Stimulated activated CD4-positive, alpha-beta T cell treated with anti-CD3 and anti-CD28 coated beads, Interleukin-4, amount 100 ng/mL, for 4 hours (primary cell): Measurements from ENCODE around the gene CXCL3.
"Not testable (repeated sequence)": the region's sequence is repeated elsewhere in the genome, so short reads cannot be mapped to it uniquely, and the experiment has no call there.

Source experiments
- DNase-seq, 2 experiments: peaks; one replicate each; pipeline ENCODE4 v3.0.0-alpha.2; 2020

The CXCL3 gene

GRCh38 chr4:74038425-74039314 lies at the start of gene CXCL3:
TSS of gene CXCL3 (minus strand) at chr4:74038689. CDS start at chr4:74038611, 78 bp downstream.
- DNase-seq = no peak

DNA sequence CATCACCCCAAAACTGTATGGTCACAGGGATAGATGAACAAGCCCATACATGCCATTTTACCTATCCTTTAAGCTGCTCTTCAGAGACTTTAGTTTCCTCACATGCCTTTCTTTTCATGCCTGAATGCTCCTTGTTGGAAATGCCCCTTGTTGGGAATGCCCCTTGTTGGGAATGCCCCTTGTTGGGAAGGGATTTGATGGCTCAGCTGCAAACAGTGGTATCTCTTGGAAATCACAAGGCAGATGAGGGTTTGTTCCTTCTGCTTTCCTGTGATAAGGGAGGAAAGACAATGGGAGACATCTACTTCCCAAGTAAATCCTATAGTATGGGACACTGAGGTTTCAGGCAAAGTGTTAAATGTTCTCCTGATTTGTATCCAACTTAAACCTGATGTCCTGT lies 49.0 kb upstream of the CXCL3 start:
- DNase-seq = no peak

DNA sequence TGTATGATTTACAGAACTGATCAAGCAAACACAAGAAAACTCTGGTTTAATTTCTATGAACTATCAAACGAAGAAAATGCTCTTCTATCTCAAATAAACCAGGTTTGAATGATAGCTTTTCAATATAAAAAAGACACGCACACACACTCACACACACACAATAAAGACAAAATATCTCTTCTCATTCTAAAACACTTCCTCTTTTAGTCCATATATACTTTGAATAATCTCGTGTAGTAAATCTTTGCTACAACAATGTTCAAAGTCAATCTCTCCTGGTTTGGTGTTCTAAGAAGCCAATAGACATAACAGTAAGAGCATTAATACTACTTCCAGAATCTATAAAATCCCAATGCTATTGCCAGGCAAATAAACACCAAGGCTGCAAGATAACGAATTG lies 47.2 kb upstream of the CXCL3 start:
- DNase-seq = no peak

GRCh38 chr4:74084984-74085383 lies 46.5 kb upstream of the CXCL3 start:
- no peak for DNase-seq

- DNase-seq = no peak
Observed at GRCh38 chr4:74083546-74083945, 45.1 kb upstream of the CXCL3 start.

DNA sequence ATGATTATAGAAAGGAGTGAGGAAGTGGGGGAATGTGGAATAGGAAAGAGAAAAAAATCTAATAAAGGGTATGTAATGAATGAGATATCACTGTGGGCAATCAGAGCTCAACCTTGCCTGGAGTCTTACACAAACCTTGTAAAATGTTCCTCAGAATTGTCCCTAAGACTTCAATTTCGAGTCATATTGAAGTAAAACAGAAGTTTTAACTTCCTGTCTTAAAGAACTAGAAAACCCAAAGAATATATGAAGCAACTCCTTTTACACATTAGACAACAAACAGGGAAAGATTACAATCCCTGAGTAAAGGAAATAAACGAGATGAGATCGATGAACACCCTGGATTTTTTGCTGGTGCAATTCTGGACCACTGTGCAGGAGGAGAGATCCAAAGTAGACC lies 42.5 kb upstream of the CXCL3 start:
- no peak for DNase-seq

- not testable (repeated sequence) for DNase-seq
Observed at GRCh38 chr4:74080351-74080750, 41.9 kb upstream of the CXCL3 start.

GRCh38 chr4:74079024-74079423 lies 40.5 kb upstream of the CXCL3 start:
- DNase-seq = not testable (repeated sequence)

GRCh38 chr4:74073358-74073757 lies 34.9 kb upstream of the CXCL3 start:
- DNase-seq = no peak

DNA sequence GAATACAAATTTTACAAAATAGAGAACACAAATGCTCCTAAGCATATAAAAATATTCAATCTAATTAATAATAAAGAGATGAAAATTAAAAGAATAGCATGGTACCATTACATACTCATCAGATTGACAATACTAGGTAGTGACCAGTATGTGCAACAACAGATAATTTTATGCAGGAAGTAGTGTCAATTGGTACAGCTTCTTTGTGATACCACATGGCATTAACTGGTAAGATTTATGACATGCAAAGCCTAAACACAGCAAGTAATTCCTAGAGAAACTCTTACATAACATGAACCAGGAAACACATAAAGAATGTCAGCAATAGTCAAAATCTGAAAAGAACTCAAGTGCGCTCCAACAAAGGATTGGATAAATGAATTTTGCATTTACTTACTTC lies 34.2 kb upstream of the CXCL3 start:
- no peak for DNase-seq

- DNase-seq = no peak
Observed at GRCh38 chr4:74067586-74067985, 29.1 kb upstream of the CXCL3 start.

DNA sequence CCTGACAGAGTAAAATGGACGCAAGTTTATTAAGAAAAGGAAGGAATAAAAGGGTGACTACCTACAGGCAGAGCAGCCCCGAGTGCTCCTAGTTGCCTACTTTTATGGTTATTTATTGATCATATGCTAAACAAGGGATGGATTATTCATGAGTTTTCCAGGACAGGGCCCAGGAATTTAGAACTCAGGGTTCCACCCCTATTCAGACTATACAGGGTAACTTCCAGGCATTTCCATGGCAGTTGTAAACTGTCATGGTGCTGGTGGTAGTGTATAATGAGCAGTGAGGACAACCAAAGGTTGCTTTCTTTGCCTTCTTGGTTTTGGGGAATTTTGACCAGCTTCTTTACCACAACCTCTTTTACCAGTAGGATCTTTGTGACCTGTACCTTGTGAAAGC lies 27.7 kb upstream of the CXCL3 start:
- DNase-seq = no peak

- no peak for DNase-seq
Observed at GRCh38 chr4:74065115-74065642, 26.7 kb upstream of the CXCL3 start.

DNA sequence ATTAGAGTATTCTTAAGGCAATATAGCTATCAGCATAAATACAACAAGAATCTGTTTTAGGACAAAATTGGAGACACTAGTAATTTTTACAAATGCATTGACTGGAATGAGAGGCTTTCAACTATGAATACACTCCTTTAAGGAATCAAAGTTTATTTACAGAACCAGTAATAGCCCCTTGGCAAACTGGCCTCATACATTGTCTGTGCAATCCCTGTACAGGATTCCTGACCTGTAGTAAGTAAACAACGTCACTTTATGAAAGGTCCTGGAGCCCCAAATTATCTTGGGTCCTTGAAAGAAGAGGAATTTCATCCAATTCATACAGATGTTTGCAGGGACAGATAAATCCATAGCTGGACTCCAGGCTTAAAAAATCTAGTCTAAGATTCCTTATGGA lies 25.4 kb upstream of the CXCL3 start:
- no peak for DNase-seq

DNA sequence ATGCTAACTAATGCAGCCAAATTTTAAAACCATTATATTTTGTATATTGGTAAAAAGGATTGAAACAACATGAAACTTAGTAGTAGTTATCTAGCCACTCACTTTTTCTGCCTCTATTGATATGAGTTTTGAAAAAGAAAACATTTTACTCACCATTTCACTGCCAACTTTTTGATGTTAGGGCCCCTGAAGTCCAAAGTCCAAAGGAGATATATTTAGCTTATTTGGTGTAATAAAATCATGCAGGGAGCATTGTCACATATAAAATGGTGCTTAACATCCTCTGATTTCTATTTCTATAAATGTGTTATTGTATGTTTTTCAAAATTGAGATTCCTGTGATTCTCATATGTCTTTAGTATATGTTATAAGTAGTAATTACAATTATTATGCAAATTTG lies 24.5 kb upstream of the CXCL3 start:
- DNase-seq = no peak

- DNase-seq = no peak
Observed at GRCh38 chr4:74061430-74061829, 22.9 kb upstream of the CXCL3 start.

- DNase-seq = no peak
Observed at GRCh38 chr4:74059161-74059829, 20.8 kb upstream of the CXCL3 start.

DNA sequence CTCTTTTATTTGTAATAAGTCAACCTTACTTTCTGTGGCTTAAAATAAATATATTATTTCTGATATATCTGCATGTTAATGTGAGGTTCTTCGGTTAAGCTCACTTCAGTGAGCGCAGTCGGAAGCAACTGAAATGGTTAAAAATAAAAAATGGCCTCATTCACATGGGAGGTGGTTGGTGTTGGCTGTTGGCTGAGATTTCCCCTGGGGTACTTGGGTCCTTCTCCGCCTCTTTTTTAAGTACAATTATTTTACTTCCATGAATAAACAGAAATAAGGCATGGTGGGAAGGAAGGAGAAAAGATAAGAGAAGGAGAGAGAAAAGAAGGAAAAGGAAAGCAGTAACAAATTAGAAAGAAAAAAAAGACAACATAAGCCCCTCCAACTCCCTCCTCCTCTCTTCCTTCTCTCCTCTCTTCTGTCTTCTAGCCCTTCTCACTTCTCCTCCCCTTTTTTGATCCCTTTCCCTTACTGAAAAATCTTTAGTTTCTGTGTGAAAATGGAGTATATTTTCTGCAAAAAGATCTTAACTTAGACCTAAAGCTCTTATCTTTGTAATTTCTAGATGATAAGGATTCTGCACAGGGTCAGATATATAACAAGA lies 19.7 kb upstream of the CXCL3 start:
- no peak for DNase-seq

DNA sequence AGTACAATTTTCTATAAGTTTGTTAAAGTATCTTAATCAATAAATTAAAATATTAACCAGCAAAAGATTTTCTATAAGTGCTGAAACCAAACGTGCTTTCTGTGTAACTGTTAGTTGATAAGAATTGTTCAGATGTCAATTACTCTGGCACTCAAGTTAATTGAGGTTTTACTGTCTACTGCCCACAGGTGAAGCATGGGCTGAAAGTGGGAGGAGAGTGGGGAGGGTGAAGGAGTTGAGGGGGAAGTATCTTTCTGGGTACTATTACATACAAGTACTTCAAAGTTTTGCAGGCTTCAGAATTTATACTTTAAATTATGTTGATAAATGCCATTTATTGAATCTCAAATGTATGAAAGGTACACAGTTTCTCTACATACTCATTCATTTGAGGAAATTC lies 19.1 kb upstream of the CXCL3 start:
- DNase-seq = no peak

DNA sequence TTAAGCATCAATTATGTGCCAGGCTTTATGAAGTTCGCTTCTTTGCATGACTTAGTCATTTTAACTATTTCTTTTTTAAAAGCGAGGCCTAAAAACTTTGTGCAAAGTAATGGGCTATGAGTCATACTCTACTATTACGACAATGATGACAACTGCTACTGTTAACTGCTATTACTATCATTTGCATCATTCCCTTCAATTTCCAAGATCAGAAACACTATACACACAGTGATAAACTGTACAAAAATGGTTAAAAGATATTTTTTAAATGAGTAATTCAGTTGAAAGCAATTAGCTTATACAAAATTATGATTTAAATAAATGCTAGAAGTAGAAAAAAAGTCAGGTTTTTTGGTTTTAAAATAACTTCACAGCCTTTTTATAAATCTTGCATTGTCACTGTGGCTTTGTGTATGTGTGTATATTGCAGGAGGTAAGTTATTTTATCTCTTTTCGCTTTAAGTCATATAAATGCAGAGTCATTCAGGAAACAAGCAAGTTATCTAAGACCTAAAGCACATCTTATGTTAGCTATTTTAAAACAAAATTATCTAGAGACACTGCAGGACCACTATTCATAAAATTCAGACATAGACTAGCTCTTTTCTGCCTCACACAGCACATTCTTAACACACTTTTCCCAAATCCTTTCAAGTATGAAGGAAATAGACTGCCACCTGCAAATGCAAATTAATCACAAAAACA lies 18.5 kb upstream of the CXCL3 start:
- DNase-seq = no peak

DNA sequence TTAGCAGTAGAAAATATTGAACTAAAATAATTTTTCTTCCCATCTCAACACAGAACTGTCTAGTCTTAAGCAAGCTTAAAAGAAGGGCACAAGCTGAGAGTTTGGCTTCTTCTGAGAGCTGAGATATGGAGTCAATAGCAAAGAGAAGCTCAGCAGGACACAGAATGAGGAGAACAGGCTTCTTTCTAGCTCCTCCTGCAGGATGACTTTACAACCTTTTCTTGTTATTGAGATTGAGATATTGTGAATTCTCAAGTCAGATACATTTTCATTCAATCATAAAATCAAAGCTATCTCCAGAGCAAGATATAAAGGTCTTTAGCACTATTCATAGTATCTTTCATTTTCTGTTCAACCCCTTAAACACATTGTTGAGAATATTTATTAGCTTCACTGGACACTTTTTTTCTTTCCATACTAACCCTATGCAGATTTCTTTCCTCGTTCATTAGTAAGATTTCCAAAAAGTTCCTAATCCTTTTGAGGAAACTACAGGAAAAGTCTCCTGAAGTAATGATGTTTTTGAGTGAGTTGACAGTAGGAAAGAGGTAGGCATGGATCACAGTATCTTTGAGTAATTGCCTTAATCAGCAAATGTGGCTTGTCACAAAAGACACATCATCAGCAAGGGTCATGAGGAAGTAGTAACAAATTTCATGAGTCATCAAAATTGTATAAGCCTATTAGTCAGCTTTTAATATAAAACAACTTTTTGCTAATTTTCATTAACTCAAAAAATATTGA lies 17.8 kb upstream of the CXCL3 start:
- no peak for DNase-seq

DNA sequence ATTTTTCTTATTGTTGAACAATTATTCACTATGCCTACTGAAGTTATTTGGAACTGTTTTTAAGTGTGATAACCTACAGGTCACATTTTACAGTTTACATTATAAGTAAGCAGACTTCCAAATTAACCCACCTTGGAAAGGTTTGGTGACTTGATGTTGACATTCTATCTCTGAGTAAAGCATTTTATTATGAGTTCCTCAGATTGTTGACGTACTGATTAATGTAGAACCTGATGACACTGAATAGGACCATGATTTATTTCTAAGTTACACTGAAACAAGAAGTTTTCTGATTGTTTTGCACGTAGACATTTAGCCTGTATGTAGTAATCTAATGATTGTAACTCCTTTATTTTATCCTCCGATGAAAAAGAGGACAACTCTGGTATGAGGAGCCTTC lies 17.0 kb upstream of the CXCL3 start:
- no peak for DNase-seq
